GM13977 (cell line): ENCODE data around the gene SPG11.
"Not testable (repeated sequence)": the region's sequence is repeated elsewhere in the genome, so short reads cannot be mapped to it uniquely, and the experiment has no call there.

ENCODE experiments used
- DNase-seq: peaks from one replicate; pipeline ENCODE4 v3.0.0; 2012; ENCODE audit warnings: low spot score
- in situ Hi-C: fragments of 300-500 bp; cut with MboI; formaldehyde crosslinking; loops from one replicate; pipeline ENCODE4 v1.12.0; 2022; ENCODE audit warnings: low sequenced_read_pairs, low pct_unique_long_range_greater_than_20kb, mixed read lengths, inconsistent platforms; ENCODE audit not compliant: unreplicated experiment
- TF ChIP-seq, protein P1 (sequence below): IDR thresholded peaks from 2 replicates; pipeline ENCODE4 v1.5.1; 2012; ENCODE audit warnings: mild to moderate bottlenecking, control low read depth; ENCODE audit not compliant: insufficient read depth; ENCODE audit errors: extremely low read depth, missing control alignments

Gene SPG11

DNA sequence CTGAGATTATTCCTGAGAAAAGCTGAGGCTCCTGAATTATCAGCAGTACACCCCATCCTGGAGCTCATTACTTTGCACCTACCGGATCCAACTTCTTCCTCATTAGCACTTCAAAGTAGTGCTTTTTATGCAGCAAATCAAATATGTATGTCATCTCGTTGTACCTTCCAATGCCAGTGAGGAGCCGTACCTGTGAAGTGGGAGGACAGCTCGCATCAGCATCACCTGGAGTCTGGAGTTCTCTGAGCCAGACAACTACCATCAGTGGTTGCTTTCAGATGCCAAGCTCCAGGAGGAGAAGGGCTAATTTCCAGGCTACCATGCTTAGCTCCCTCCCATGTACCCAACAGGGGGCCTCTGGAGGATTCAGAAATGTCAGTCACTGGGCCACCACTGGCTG is 94.1 kb downstream of the SPG11 start:
- TF ChIP-seq, protein P1, sequence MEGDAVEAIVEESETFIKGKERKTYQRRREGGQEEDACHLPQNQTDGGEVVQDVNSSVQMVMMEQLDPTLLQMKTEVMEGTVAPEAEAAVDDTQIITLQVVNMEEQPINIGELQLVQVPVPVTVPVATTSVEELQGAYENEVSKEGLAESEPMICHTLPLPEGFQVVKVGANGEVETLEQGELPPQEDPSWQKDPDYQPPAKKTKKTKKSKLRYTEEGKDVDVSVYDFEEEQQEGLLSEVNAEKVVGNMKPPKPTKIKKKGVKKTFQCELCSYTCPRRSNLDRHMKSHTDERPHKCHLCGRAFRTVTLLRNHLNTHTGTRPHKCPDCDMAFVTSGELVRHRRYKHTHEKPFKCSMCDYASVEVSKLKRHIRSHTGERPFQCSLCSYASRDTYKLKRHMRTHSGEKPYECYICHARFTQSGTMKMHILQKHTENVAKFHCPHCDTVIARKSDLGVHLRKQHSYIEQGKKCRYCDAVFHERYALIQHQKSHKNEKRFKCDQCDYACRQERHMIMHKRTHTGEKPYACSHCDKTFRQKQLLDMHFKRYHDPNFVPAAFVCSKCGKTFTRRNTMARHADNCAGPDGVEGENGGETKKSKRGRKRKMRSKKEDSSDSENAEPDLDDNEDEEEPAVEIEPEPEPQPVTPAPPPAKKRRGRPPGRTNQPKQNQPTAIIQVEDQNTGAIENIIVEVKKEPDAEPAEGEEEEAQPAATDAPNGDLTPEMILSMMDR = no peak
- in situ Hi-C loops = no loop called here
- no peak for DNase-seq

GRCh38 chr15:44568338-44568737 is 95.1 kb downstream of the SPG11 start:
- TF ChIP-seq, protein P1 = no peak
- in situ Hi-C loops = no loop called here
- no peak for DNase-seq

- TF ChIP-seq, protein P1 = no peak
- in situ Hi-C loops = no loop called here
These were observed 97.3 kb downstream of the SPG11 start for GRCh38 chr15:44566155-44566540.

GRCh38 chr15:44565387-44566154 is 97.9 kb downstream of the SPG11 start:
- in situ Hi-C loops = no loop called here
- TF ChIP-seq, protein P1 = no peak
- DNase-seq = no peak

More at GRCh38 chr15:44566155-44566540, 97.3 kb downstream of the SPG11 start:
- no peak for DNase-seq

- DNase-seq, in situ Hi-C loops: not testable (repeated sequence)
These were observed 102.5 kb downstream of the SPG11 start for GRCh38 chr15:44560926-44561325.

- in situ Hi-C loops = no loop called here
- TF ChIP-seq, protein P1 = no peak
- no peak for DNase-seq
These were observed 108.3 kb downstream of the SPG11 start for GRCh38 chr15:44554934-44555723.

DNA sequence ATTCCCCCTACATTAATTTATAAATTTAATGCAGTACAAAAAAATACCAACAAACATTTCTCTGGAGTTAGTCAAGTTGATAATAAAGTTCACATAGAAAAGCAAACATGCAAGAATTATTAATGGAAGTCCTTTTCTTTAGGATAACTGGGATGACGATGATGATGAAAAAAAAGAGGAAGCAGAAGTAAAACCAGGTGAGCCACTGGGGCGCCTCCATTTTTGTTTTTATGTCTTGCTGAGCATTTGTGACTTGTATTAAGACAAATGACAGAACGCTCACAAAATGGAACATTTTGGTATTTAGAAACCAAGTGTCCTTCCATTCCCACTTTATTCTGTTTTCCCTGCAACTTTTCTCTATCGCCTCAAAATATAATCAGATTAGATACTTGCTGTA is 112.7 kb downstream of the SPG11 start:
- in situ Hi-C loops = no loop called here

More for the DNA sequence above, 112.7 kb downstream of the SPG11 start:
- DNase-seq = no peak
- TF ChIP-seq, protein P1 = no peak
